Smooth muscle cell (in vitro differentiated cells): ENCODE results near the gene TMEM164. TPM values are rescaled to one million over a fixed set of nuclear protein-coding genes. Genes with fewer than 3 reads are reported as not detected.

Experiments
- DNase-seq: peaks from one replicate; lab custom pipeline; 2025; ENCODE audit not compliant: unreplicated experiment; lab: John Stamatoyannopoulos, UW
- H2AFZ ChIP-seq: fragments of 200-600 bp; sonication (generic); 2 replicates; pipeline ENCODE4 v1.6.0; 2016; ENCODE audit warnings: antibody characterized with exemption, low read depth, mild to moderate bottlenecking
- H3F3A ChIP-seq: fragments of 200-600 bp; sonication (generic); 2 replicates; pipeline ENCODE4 v1.6.0; 2017; ENCODE audit warnings: antibody characterized with exemption, low read depth
- H3K27ac ChIP-seq: fragments of 200-600 bp; sonication (generic); 2 replicates; pipeline ENCODE4 v1.5.1; 2016; ENCODE audit warnings: low read depth, mild to moderate bottlenecking
- H3K27me3 ChIP-seq: fragments of 200-600 bp; sonication (generic); 2 replicates; pipeline ENCODE4 v1.6.1; 2016; ENCODE audit warnings: low read depth, mild to moderate bottlenecking
- H3K36me3 ChIP-seq: fragments of 200-600 bp; sonication (generic); 2 replicates; pipeline ENCODE4 v1.5.1; 2016; ENCODE audit warnings: low read depth
- H3K4me1 ChIP-seq: fragments of 200-600 bp; sonication (generic); 2 replicates; pipeline ENCODE4 v1.5.1; 2016; ENCODE audit warnings: low read depth
- H3K4me2 ChIP-seq: fragments of 200-600 bp; sonication (generic); 2 replicates; pipeline ENCODE4 v1.6.0; 2016; ENCODE audit warnings: mild to moderate bottlenecking
- H3K4me3 ChIP-seq: fragments of 200-600 bp; sonication (generic); 2 replicates; pipeline ENCODE4 v1.5.1; 2016; ENCODE audit warnings: mild to moderate bottlenecking
- H3K79me2 ChIP-seq: fragments of 200-600 bp; sonication (generic); 2 replicates; pipeline ENCODE4 v1.6.0; 2016; ENCODE audit warnings: low read depth, mild to moderate bottlenecking
- H3K9ac ChIP-seq: fragments of 200-600 bp; sonication (generic); 2 replicates; pipeline ENCODE4 v1.6.0; 2016; ENCODE audit warnings: low read depth
- H3K9me3 ChIP-seq: fragments of 200-600 bp; sonication (generic); replicated peaks from 2 replicates; pipeline ENCODE4 v1.5.1; 2016; ENCODE audit warnings: low read depth
- H4K20me1 ChIP-seq: fragments of 200-600 bp; sonication (generic); 2 replicates; pipeline ENCODE4 v1.6.0; 2016; ENCODE audit warnings: low read depth
- CTCF ChIP-seq: fragments of 200-600 bp; sonication (generic); IDR thresholded peaks from 2 replicates; pipeline ENCODE4 v1.5.1; 2017; ENCODE audit warnings: borderline replicate concordance, mild to moderate bottlenecking, antibody characterized with exemption; ENCODE audit not compliant: insufficient read depth, poor library complexity, severe bottlenecking
- WGBS: methylation state at CpG from one replicate; pipeline ENCODE4 v1.1.7; 2016; ENCODE audit warnings: low lambda C conversion rate; 5-methylcytosine and 5-hydroxymethylcytosine counted together
- polyA plus RNA-seq: library from polyadenylated mRNA; unstranded; fragments of >200 nt; fragmentation: Nextera tagmentation; extraction: Ambion mirVana; gene quantifications from 2 replicates; pipeline ENCODE4 v1.2.1, GENCODE V29; 2016
- total RNA-seq: library from RNA; depleted of rRNA; stranded (reverse); fragments of >200 nt; gene quantifications from 2 replicates; pipeline ENCODE4 v1.2.3, GENCODE V29; 2014

The TMEM164 gene
- total and polyA plus RNA-seq, 2 experiments from 2014 or later, result 1.5 to 8.9 TPM

GRCh38 chrX:110120025-110120424, 117.1 kb downstream of the TMEM164 start:
- Histone ChIP-seq H3K79me2 (no peaks in the 10 kb centered on the region), H3K9me3 (peaks cover 2% of the 10 kb centered on the region), H3K4me2 (no peak overlapping the region), H3K27ac (no peak overlapping the region), H3K9ac (no peak overlapping the region), H3K4me3 (no peak overlapping the region), H3K4me1 (no peaks in the 10 kb centered on the region), H3F3A (no peaks in the 10 kb centered on the region), H4K20me1 (no peaks in the 10 kb centered on the region), H2AFZ (no peak overlapping the region), H3K27me3 (no peaks in the 10 kb centered on the region), H3K36me3 (no peaks in the 10 kb centered on the region)
- DNase-seq, result no peak
- WGBS, result 65% methylated on average over 2 of the region's 2 CpGs
- TF ChIP-seq CTCF, result no peak

- DNase-seq, result no peak
- Histone ChIP-seq H3K4me2 (no peak overlapping the region), H3K9ac (no peak overlapping the region), H3K79me2 (no peaks in the 10 kb centered on the region), H4K20me1 (no peaks in the 10 kb centered on the region), H3K27me3 (no peaks in the 10 kb centered on the region), H3F3A (no peaks in the 10 kb centered on the region), H2AFZ (no peak overlapping the region), H3K27ac (no peak overlapping the region), H3K4me1 (no peaks in the 10 kb centered on the region), H3K9me3 (no peaks in the 10 kb centered on the region), H3K36me3 (no peaks in the 10 kb centered on the region), H3K4me3 (no peak overlapping the region)
- 69% methylated on average over 3 of the region's 3 CpGs for WGBS
- TF ChIP-seq CTCF, result no peak
These were observed 120.4 kb downstream of the TMEM164 start for GRCh38 chrX:110123331-110123782.

- no peaks in the 10 kb centered on the region for H3K27me3 ChIP-seq
- no peak overlapping the region for H3K4me3 ChIP-seq
- no peaks in the 10 kb centered on the region for H4K20me1 ChIP-seq
- H3K27ac ChIP-seq, result no peak overlapping the region
- H3K36me3 ChIP-seq, result no peaks in the 10 kb centered on the region
- DNase-seq, result no peak
- H3K4me2 ChIP-seq, result no peak overlapping the region
- TF ChIP-seq CTCF, result peak; percentile 12
- no peaks in the 10 kb centered on the region for H3K79me2 ChIP-seq
- 64% methylated on average over 9 of the region's 9 CpGs for WGBS
- no peaks in the 10 kb centered on the region for H3K4me1 ChIP-seq
- H2AFZ ChIP-seq, result no peak overlapping the region
- no peak overlapping the region for H3K9ac ChIP-seq
- no peaks in the 10 kb centered on the region for H3K9me3 ChIP-seq
- H3F3A ChIP-seq, result no peaks in the 10 kb centered on the region
These were observed 122.7 kb downstream of the TMEM164 start for GRCh38 chrX:110125446-110126162.

GRCh38 chrX:110131031-110131430, 128.1 kb downstream of the TMEM164 start:
- DNase-seq, result no peak
- Histone ChIP-seq H3K36me3 (no peaks in the 10 kb centered on the region), H3K79me2 (no peaks in the 10 kb centered on the region), H3K4me2 (no peak overlapping the region), H3K9me3 (no peaks in the 10 kb centered on the region), H2AFZ (no peak overlapping the region), H4K20me1 (no peaks in the 10 kb centered on the region), H3K27ac (no peak overlapping the region), H3K9ac (no peak overlapping the region), H3K27me3 (no peaks in the 10 kb centered on the region), H3F3A (no peaks in the 10 kb centered on the region), H3K4me1 (no peaks in the 10 kb centered on the region), H3K4me3 (no peak overlapping the region)
- no peak for TF ChIP-seq CTCF
- WGBS, result 68% methylated on average over 1 of the region's 1 CpG
